HG03460 (cell line): Measurements from ENCODE around the gene OOSP4A.

ENCODE experiments used
- ATAC-seq: cut with Tn5 transposase; IDR thresholded peaks from one replicate; pipeline ENCODE4 v1.9.1; 2021; ENCODE audit not compliant: unreplicated experiment

The OOSP4A gene

DNA sequence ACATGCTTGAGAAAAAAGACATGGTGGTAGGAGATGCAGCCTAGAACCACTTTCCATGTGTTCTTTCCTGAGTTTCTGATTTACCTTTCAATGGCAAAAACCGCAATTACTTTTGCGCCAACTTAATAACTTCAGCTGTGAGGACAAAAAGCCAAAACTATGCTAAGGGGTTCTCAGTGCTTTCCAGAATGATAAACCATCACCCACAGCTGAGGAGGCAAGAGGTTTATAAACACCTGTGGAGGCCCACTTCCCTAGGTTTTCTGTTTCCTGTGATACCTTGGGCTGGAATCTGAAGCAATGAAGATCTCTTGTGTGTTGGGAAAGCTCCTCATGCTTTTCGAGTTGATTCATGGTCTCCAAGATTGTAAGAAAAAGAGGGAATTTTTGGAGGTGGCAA, at the start of gene OOSP4A:
Gene OOSP4A, plus strand, starts transcription at position 301 of the 400 bp plus-strand sequence. Its CDS starts 0 bp downstream, at position 301.
- ATAC-seq = no peak

DNA sequence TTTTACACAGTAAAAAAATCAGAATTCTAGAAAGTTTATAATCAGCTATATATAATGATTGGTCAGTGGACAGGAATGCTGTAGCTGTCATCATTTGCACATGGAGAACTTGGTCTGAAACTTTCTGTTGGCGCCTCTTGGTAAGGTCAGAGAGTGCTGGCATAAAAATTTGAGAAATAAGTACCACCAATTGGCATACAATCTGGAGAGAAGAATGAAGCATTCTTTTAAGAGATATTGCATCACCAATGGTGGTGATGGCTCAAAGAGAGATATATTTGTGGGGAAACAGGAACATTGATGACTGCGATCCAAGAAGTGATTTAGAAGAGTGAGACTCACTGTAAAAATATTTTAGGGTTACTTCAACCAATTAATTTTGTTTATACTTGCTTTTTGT, 45.4 kb upstream of the OOSP4A start:
- no peak for ATAC-seq

GRCh38 chr11:59918987-59919589, 44.7 kb upstream of the OOSP4A start:
- ATAC-seq = no peak

GRCh38 chr11:59923813-59924212, 40.0 kb upstream of the OOSP4A start:
- ATAC-seq = no peak

DNA sequence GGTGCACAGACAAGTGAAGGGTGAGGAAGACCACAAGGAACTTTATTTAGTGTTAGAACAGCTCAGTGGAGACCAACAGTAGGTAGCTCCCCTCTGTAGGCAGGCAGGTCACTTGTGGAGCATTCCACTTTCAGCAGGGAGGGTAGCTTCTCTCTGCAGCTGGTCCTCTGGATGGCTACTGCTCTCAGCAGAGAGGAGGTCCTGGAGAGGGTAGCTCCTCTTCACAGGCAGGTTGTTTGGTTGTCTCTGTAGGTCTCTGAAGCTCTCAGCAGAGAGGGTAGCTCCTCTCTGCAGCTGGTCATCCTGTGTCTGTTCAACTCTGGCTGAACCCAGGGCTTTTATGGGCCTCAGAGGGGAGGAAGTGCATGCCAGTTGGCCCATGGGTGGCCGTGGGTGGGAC, 32.1 kb upstream of the OOSP4A start:
- no peak for ATAC-seq

DNA sequence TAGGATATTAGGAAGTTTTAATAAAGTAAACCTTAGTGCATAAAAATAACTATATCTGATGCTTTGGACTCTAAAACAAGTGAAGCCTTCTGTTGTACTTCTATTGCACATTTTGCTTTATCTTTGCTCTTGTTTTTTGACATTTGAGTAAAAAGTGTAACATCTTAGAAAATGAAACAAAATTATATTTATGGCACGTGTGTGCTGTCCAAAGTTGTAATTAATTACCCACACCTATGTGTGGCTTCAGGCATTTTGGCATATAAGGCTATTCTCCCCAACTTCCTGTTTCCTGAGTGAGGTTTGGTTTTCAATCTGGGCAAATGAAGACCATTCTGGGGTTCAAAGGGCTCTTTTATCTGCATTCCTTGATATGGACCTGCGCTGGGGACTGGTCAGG, 25.7 kb upstream of the OOSP4A start, which contains the start of gene OOSP1:
Gene OOSP1, plus strand, starts transcription at position 301 of the 400 bp plus-strand sequence. Its CDS starts 23 bp downstream, at position 324.
- ATAC-seq = no peak

DNA sequence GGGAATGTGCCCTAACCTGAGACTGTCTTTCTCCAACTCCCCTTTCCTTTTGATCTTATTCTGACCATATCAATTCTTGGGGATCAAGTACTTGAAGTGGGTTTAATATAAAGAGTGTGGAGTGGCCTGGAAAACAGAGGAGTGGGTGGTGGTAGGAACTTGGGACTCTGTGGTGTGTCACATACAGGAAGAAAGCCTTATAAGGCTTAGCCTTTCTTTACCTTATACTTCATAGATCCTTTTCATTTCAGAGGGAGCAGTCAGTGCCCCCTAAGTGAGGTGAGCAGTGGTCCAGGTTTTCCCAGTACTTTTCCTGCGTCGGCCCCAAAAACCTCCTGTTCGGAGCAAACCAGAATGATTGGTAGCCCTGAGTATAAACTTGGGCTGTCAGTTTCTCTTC, 25.1 kb upstream of the OOSP4A start:
- no peak for ATAC-seq

DNA sequence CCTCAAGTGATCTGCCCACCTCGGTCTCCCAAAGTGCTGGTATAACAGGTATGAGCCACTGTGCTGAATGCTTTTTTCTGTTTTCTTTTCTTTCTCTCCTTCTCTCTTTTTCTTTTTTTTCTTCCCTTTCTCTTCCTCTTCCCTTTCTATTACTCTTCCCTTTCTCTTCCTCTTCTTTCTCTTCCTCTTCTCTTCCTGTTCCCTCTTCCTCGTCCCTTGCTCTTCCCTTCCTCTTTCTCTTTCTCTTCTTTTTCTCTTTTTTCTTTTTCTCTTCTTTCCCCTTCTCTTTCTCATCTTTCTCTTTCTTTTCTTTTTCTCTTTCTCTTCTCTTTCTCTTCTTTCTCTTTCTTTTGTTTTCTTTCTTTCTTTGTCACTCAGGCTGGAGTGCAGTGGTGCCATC, 24.4 kb upstream of the OOSP4A start:
- ATAC-seq = no peak

DNA sequence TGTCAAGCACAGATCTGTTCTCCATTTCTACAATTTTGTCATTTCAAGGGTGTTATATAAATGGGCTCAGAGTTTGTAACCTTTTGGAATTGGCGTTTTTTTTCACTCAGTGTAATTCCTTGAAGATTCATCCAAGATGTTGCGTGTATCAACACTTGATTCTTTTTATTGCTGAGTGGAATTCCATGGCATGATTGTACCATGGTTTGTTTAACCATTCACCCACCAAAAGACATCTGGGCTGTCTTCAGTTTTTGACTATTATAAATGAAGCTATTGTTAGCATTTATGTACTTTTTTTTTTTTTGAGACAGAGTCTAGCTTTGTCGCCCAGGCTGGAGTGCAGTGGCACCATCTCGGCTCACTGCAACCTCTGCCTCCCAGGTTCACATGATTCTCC, 22.7 kb upstream of the OOSP4A start:
- no peak for ATAC-seq

DNA sequence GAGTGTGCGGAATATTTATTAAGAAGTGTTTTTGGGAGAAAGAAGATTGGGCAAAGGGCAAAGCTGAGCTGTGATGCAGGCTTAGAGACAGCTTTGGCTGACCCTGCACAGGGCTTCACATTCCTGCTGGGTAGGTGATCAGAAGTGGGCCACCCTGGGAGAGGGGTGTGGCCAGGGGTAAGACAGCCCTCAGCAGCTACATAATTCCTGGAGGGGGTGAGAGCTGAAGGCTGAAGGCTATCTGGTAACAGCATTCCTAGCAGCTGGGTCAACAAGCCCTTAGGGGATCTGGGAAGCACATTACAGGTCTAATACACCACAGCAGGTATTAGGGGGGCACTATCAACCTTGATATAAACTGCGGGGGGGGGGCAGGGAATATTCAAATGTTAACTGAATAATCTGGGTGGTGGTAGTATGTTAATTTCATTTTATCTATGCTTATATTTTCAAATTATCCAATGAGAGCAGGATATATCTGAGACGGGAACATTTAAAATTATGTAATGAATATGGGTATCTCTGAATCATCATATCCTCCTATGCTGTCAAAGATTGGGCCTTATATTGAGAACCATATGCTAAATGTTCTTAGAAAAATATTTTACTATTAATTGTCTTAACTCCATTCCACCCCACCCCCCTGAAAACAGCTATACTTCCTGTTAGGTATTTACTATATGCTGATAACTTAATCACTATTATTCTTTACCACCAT, 19.7 kb upstream of the OOSP4A start:
- no peak for ATAC-seq

DNA sequence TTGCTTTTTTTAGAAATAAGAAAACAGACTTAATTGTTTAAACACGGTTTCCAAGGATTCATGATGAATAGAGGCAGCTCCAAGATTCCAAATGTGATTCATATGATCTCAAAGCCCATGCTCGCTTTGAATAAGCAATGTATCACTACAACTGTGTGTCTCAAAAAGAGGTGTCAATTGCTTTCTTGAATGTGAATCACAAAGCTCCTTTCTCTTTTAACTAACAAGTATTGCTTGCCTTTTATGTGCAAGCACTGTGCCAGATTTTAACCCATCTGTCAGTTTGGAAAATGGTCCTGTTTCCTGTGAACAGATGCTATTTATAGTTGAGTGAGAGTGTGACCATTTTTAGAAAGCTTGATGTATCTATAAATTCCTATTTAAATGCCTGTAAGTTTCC, 19.1 kb upstream of the OOSP4A start:
- no peak for ATAC-seq

DNA sequence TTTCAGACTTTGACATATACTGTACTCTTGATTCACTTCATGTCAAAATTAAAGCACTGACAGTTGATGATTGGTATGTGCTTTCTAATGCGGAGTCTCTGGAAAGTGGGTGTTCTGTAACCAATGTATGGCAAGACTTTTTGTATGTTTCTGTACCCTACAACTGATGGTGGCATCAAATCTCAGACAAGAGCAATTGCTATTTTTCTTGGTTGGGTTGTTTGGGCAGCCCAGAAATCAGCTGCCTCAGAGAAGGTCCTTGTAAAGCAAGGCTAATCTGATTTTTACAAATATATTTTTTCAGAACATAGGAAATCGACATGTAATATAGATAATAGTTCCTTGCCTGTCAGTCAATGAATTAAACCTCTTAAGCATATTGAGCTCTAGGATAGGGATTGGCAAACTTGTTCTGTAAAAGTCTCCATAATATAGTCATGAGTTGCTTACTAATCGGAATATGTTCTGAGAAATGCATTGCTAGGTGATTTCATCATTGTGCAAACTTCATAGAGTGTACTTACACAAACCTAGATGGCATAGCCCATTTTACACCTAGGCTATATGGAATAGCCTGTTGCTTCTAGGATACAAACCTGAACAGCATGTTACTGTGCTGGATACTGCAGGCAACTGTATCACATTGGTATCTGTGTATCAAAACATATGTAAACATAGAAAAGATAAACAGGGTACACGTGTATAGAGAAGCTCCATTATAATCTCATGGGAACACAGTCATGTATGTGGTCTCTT, 10.2 kb upstream of the OOSP4A start:
- ATAC-seq = no peak

GRCh38 chr11:59954219-59954847, 9.5 kb upstream of the OOSP4A start:
- ATAC-seq = no peak

DNA sequence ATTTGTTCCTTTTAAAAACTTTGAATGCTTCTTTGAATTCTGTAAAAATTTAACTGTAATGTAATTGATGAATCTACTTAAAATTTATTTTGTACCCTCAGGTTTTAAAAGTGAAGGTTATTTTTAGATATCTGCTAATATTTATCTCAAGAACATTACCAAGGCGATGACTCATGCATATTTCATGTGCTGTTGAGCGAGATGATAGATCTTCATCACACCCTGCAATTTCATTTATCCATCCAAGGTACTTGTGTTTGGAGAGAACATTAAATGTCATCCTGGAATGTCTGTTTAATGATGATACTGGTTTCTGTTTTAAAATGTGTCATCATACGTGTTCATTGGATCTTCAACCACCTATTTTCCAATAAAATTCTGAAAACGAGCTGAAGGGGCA, 6.7 kb upstream of the OOSP4A start:
- ATAC-seq = no peak

DNA sequence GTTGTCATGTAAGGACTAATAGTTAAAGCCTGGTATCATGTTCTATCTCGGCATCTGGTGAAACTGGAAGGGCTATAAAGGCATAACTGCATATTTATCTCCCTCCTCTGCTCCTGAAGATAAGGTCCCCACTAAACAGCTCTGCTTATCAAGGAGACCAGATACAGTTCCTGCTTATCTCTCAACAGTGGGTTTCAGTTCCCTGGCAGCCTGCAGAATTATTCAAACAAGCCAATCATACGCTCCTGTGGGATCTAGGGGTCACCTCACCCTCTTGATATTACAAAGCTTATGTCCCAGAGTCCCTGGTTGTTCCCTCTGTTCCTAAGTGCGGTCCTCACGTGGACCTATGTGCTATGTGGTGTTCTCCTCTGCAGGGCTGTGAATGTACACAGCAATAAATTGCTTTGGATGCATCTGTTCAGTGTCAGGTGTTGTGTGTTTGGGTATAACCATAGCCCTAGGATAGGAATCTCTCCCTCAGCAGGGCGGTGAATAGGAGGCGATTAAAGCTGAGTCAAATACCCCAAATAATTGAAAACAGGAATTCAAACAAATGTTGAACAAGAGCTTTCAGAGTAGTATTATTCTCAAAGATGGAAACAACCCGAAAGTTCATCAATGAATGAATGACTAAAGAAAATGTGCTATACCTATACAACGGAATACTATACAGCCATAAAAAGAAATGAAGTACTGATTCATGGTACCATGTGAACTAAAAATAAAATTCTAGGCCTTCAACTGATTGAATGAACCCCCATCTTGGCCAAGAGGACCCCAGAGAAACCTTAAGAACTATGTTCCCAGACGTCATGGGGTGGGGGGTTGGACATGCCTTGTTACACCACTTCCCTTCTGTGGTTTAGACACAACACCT, 3.1 kb upstream of the OOSP4A start:
- no peak for ATAC-seq

- no peak for ATAC-seq
Measured at GRCh38 chr11:59962107-59962482, 1.7 kb upstream of the OOSP4A start.

DNA sequence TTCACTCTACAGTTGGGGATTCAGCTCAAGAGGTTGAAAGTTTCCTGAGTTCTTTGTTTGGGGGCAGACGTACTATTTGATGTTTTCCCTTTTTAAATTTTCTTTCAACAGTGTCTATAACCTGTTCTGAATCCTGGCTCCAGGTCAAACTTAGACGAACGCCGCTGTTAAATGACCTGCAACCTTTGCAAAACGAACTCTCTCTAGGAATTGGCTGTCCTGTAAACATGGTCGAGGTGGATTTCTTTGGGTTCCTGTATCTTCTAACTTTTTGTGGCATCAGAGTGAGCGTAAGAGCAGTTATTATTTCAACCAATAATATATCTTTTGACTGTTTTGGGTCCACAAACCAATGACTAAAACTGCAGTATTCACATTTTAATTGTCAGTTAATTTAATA, 1.6 kb downstream of the OOSP4A start:
- no peak for ATAC-seq

DNA sequence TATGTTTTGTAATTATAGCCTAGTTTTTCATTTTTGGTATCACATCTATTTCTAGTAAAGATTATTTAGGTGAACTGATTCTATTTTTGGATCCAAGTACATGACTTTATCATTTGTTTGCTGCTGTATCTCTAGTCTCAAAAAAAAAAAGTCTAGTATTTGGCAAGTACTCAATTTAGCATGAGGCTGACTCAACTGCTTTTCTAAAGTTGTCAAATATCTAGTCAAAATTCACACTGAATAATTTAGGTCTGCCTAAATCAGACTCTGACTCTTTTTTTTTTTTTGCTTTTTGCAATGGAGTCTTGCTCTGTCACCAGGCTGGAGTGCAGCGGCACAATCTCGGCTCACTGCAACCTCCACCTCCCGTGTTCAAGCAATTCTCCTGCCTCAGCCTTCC, 2.4 kb downstream of the OOSP4A start:
- ATAC-seq = no peak

DNA sequence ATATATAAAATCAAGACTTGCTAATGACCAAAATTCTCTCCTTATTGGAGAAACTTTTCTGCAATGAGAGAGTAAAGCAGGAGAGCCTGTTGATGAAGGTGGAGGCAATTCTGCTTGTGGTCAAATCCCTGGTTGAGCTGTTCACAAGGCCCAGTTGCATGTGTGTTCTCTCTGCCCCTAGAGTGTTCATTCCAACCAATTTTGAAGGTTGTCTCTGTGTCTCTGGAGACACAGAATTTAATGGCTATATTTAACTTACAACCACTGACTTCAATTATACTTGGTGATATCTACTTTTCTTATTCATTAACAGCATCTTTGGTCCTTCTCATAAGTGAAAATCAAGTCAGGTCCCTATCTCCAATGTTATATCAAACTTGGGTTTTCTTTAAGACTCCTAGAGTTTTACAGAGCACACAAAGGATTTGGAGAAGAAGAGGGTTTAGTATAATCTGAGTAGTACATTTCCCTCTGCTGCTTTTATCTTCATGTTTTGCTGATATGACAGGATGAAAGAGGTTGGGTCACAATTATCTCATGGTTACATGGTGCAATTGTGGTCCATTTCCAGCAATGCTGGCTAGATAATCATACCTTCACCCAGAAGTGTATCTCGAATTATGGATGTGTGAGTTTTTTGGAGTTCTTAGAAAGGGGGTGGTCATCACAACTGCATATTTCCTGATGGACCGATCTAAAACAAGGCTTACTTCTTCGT, 4.0 kb downstream of the OOSP4A start:
- ATAC-seq = no peak

DNA sequence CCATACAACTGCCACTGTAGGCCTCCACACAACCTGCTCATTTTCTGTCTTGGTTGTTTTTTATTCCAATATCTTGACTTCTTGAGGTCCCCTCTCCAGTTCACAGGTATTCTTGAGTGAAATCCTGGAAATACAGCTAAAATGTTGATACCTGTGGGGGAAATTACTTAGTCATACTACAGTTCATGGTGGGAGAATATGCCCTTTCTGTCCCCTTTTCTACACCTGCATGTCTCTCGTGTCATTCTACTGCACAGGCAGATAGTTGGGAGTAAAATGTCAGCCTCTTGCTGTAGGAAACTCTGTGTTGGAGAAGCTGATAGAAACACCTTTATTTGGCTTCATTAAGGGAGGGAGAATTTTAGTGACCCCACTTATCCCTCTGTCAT, 4.6 kb downstream of the OOSP4A start:
- no peak for ATAC-seq
